Measurements from ENCODE around the gene ZCCHC24. TPM values are rescaled to one million over a fixed set of nuclear protein-coding genes. Genes with fewer than 3 reads are reported as not detected.

ZCCHC24 gene
- total RNA-seq, 1 donor from 2014 or later, result 0.52 TPM

DNA sequence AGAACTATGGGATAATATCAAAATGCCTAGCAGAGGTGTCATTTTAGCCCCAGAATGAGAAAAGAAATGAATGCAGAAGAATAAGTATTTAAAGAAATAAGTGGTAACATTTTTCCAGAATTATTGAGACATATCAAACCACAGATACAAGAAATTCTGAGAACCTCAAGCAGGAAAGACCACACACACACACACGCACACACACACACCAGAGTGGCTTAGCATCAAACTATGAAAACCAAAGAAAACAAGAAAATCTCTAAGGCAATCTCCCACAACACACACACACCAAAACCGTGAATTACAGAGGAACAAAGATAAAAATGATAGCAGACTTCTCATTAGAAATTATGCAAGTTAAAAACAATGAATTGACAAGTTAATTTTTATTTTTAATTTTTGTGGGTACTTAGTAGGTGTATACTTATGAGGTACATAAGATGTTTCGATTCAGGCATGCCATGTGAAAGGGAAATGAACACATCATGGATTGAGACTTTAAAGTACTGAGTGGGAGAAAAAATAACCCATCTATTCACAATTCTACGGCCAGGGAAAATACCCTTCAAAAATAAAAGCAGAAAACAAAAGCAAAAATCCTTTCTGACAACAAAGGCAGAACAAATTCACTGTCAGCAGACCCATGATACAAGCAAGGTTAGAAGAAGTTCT lies 83.6 kb downstream of the ZCCHC24 start:
- H3K27ac Mint-ChIP-seq, result peak overlapping the region; percentile 7
- DNase-seq (ENCODE audit: low spot score), result no peak
- peaks cover 9% of the 10 kb centered on the region for H3K4me1 Mint-ChIP-seq (ENCODE audit: low read depth)
- no peaks in the 10 kb centered on the region for H3K9me3 Mint-ChIP-seq
- H3K36me3 Mint-ChIP-seq (ENCODE audit: low read depth), result peaks cover 6% of the 10 kb centered on the region
- intact Hi-C loops (cut with micrococcal nuclease), result no loop called here
- H3K4me3 Mint-ChIP-seq, result no peak overlapping the region
- peaks cover 34% of the 10 kb centered on the region for H3K27me3 Mint-ChIP-seq (ENCODE audit: insufficient read depth)

DNA sequence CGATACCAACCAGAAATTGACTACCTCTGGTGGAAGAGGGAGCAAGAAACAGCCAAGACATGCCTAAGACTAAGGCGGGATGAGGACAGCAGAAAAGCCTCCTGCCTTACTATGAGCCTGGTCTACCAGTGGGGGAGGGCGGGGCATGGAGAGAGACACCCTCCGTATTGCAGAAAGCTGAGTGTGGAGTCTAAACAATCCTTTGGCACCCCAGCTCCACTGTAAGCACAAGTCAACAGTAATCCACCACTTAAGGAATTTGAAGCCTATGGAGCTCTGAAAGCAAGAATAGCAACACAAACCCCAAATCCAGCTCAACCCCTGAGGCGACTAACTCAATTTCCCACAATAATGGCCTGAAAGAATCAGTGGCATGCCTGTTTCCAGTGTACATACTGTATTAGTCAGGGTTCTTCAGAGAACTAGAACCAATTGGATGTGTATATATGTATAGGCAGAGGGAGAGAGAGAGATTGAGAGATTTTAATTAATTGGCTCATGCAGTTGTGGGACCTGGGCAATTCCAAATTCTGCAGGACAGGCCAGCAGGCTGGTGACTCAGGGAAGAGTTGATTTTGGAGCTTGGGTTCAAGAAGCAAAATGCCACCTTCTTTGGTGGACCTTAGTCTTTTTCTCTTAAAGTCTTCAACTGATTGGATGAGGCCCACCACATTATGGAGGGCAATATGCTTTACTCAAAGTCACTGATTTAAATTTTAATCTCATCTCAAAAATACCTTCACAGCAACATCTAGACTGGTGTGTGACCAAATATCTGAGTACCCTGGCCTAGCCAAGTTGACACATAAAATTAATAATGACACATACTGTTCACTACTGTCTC lies 84.7 kb downstream of the ZCCHC24 start:
- H3K9me3 Mint-ChIP-seq, result no peaks in the 10 kb centered on the region
- H3K4me1 Mint-ChIP-seq (ENCODE audit: low read depth), result peaks cover 16% of the 10 kb centered on the region
- peaks cover 14% of the 10 kb centered on the region for H3K36me3 Mint-ChIP-seq (ENCODE audit: low read depth)
- no peak for DNase-seq (ENCODE audit: low spot score)
- H3K27me3 Mint-ChIP-seq (ENCODE audit: insufficient read depth), result peaks cover 26% of the 10 kb centered on the region
- H3K4me3 Mint-ChIP-seq, result no peak overlapping the region
- intact Hi-C loops (cut with micrococcal nuclease), result no loop called here
- no peak overlapping the region for H3K27ac Mint-ChIP-seq

GRCh38 chr10:79359816-79360498 lies 85.5 kb downstream of the ZCCHC24 start:
- Mint-ChIP-seq H3K4me1 (ENCODE audit: low read depth) (peaks cover 23% of the 10 kb centered on the region), H3K9me3 (no peaks in the 10 kb centered on the region), H3K36me3 (ENCODE audit: low read depth) (peaks cover 22% of the 10 kb centered on the region), H3K27ac (no peak overlapping the region), H3K27me3 (ENCODE audit: insufficient read depth) (peaks cover 21% of the 10 kb centered on the region), H3K4me3 (no peak overlapping the region)
- DNase-seq (ENCODE audit: low spot score), result no peak
- intact Hi-C loops (cut with micrococcal nuclease), result no loop called here

DNA sequence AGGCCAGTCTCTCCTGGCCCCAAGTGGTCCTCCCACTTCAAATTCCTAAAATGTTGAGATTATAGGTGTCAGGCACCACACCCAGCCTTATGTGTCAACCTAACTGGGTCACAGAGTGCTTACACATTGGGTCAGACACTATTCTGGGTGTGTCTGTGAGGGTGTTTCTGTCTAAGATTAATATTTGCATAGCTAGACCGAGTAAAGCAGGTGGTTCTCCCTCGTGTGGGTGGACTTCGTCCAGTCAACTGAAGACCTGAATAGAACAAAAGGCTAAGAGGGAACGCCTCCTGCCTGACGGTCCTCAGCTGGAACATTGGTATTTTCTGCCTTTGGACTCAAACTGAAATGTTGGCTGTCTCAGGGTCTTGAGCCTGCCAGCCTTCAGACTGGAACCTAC lies 86.6 kb downstream of the ZCCHC24 start:
- Mint-ChIP-seq H3K27me3 (ENCODE audit: insufficient read depth) (peaks cover 11% of the 10 kb centered on the region), H3K4me1 (ENCODE audit: low read depth) (peaks cover 35% of the 10 kb centered on the region), H3K27ac (no peak overlapping the region), H3K4me3 (no peak overlapping the region), H3K9me3 (no peaks in the 10 kb centered on the region), H3K36me3 (ENCODE audit: low read depth) (peaks cover 32% of the 10 kb centered on the region)
- intact Hi-C loops (cut with micrococcal nuclease), result no loop called here
- no peak for DNase-seq (ENCODE audit: low spot score)

GRCh38 chr10:79357180-79357579 lies 88.2 kb downstream of the ZCCHC24 start:
- Mint-ChIP-seq H3K4me1 (ENCODE audit: low read depth) (peaks cover 49% of the 10 kb centered on the region), H3K9me3 (no peaks in the 10 kb centered on the region), H3K36me3 (ENCODE audit: low read depth) (peaks cover 42% of the 10 kb centered on the region), H3K27ac (no peak overlapping the region), H3K4me3 (no peak overlapping the region), H3K27me3 (ENCODE audit: insufficient read depth) (peaks cover 2% of the 10 kb centered on the region)
- intact Hi-C loops (cut with micrococcal nuclease), result no loop called here
- DNase-seq (ENCODE audit: low spot score), result no peak

GRCh38 chr10:79356104-79356503 lies 89.3 kb downstream of the ZCCHC24 start:
- no peak overlapping the region for H3K4me3 Mint-ChIP-seq
- peak overlapping the region; percentile 23 for H3K27ac Mint-ChIP-seq
- no peaks in the 10 kb centered on the region for H3K9me3 Mint-ChIP-seq
- H3K4me1 Mint-ChIP-seq (ENCODE audit: low read depth), result peaks cover 41% of the 10 kb centered on the region
- no peak for DNase-seq (ENCODE audit: low spot score)
- H3K27me3 Mint-ChIP-seq (ENCODE audit: insufficient read depth), result no peaks in the 10 kb centered on the region
- H3K36me3 Mint-ChIP-seq (ENCODE audit: low read depth), result peaks cover 48% of the 10 kb centered on the region
- intact Hi-C loops (cut with micrococcal nuclease), result no loop called here

GRCh38 chr10:79355420-79356017 lies 89.9 kb downstream of the ZCCHC24 start:
- Mint-ChIP-seq H3K4me1 (ENCODE audit: low read depth) (peaks cover 41% of the 10 kb centered on the region), H3K27me3 (ENCODE audit: insufficient read depth) (no peaks in the 10 kb centered on the region), H3K4me3 (no peak overlapping the region), H3K27ac (peak overlapping the region; percentile 1), H3K36me3 (ENCODE audit: low read depth) (peaks cover 48% of the 10 kb centered on the region), H3K9me3 (no peaks in the 10 kb centered on the region)
- no peak for DNase-seq (ENCODE audit: low spot score)
- intact Hi-C loops (cut with micrococcal nuclease), result no loop called here

- H3K27me3 Mint-ChIP-seq (ENCODE audit: insufficient read depth), result no peaks in the 10 kb centered on the region
- no peak for DNase-seq (ENCODE audit: low spot score)
- intact Hi-C loops (cut with micrococcal nuclease), result no loop called here
- no peak overlapping the region for H3K27ac Mint-ChIP-seq
- H3K4me1 Mint-ChIP-seq (ENCODE audit: low read depth), result peaks cover 50% of the 10 kb centered on the region
- no peaks in the 10 kb centered on the region for H3K9me3 Mint-ChIP-seq
- H3K36me3 Mint-ChIP-seq (ENCODE audit: low read depth), result peaks cover 57% of the 10 kb centered on the region
- peak overlapping the region; percentile 19 for H3K4me3 Mint-ChIP-seq
These were observed 90.8 kb downstream of the ZCCHC24 start for GRCh38 chr10:79354615-79355014.

- intact Hi-C loops (cut with micrococcal nuclease), result no loop called here
- Mint-ChIP-seq H3K27me3 (ENCODE audit: insufficient read depth) (no peaks in the 10 kb centered on the region), H3K9me3 (no peaks in the 10 kb centered on the region), H3K36me3 (ENCODE audit: low read depth) (peaks cover 61% of the 10 kb centered on the region), H3K4me1 (ENCODE audit: low read depth) (peaks cover 55% of the 10 kb centered on the region), H3K4me3 (peak overlapping the region; percentile 19), H3K27ac (no peak overlapping the region)
- DNase-seq (ENCODE audit: low spot score), result no peak
These were observed 91.3 kb downstream of the ZCCHC24 start for GRCh38 chr10:79354141-79354540.

GRCh38 chr10:79353726-79354125 lies 91.7 kb downstream of the ZCCHC24 start:
- intact Hi-C loops (cut with micrococcal nuclease), result no loop called here
- no peak for DNase-seq (ENCODE audit: low spot score)
- Mint-ChIP-seq H3K4me1 (ENCODE audit: low read depth) (peaks cover 59% of the 10 kb centered on the region), H3K27ac (no peak overlapping the region), H3K27me3 (ENCODE audit: insufficient read depth) (no peaks in the 10 kb centered on the region), H3K36me3 (ENCODE audit: low read depth) (peaks cover 64% of the 10 kb centered on the region), H3K9me3 (no peaks in the 10 kb centered on the region), H3K4me3 (peak overlapping the region; percentile 19)

DNA sequence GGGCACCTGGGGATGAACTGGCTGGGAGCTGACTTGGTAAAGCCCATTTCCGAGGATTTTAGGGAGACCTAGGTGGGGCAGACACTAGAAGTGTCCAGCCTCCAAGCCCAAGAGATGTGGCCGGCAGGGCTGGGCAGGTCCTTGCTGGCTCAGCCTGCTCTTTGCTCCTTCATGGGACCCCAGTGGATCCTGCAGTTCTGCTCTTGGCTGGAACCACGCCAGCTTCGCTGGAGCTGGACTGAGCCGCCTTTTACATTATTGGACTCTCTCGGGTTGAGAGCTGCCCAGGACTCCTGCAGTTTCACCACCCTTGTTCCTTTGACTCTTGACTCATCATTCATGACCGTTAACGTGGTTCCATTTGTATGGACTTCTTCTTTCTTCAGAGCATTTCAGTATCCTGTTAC lies 92.4 kb downstream of the ZCCHC24 start:
- Mint-ChIP-seq H3K9me3 (no peaks in the 10 kb centered on the region), H3K27ac (no peak overlapping the region), H3K27me3 (ENCODE audit: insufficient read depth) (no peaks in the 10 kb centered on the region), H3K36me3 (ENCODE audit: low read depth) (peaks cover 71% of the 10 kb centered on the region), H3K4me1 (ENCODE audit: low read depth) (peaks cover 66% of the 10 kb centered on the region), H3K4me3 (no peak overlapping the region)
- DNase-seq (ENCODE audit: low spot score), result no peak
- intact Hi-C loops (cut with micrococcal nuclease), result no loop called here

DNA sequence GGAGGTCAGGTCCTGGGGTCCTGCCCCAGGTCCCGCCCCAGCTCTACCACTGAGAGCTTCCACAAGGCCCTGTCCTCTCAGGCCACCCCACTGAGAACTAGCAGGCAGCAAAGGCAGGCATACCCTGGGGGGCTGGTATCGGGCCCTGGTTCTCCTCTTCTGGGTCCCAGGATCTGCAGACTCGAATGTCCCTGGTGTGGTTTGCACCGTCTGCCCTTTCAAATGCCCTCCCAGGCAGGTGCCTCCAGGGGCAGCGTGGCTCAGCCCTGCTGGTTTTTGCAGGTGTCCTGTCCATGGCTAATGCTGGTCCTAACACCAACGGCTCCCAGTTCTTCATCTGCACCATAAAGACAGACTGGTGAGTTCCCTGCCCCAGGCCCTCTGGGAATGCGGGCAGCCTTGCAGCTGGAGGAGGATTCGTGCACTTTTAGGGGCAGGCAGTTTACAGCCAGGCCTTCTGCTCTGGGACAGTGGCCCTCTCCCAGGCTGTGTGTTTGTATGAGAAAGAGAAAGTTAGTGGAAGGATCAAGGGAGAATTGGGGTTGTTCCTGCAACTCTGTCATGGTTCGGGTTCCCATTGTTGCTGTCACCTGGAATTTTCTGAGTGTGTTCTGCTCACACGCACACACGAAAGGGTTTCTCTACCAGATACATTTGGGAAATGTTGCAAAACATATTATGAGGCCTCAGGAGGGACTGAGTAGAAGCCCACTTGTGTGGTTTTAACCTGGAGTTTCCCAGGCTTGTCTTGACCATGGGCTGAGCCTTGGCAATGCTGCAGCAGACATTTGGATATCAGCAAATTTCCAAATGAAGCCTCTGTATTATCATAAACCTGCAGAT lies 93.2 kb downstream of the ZCCHC24 start:
- DNase-seq (ENCODE audit: low spot score), result no peak
- Mint-ChIP-seq H3K27ac (peak overlapping the region; percentile 38), H3K4me1 (ENCODE audit: low read depth) (peaks cover 66% of the 10 kb centered on the region), H3K36me3 (ENCODE audit: low read depth) (peaks cover 71% of the 10 kb centered on the region), H3K27me3 (ENCODE audit: insufficient read depth) (no peaks in the 10 kb centered on the region), H3K9me3 (no peaks in the 10 kb centered on the region), H3K4me3 (no peak overlapping the region)
- intact Hi-C loops (cut with micrococcal nuclease), result no loop called here

All from activated T-helper 1 cell treated with anti-CD3 and anti-CD28 coated beads, Interleukin-12 subunit alpha, Interleukin-12 subunit beta, Interleukin-2, Interleukin-4 antibody, amounts not matched to agents 30 ng/mL and 10 ng/mL and 1 ng/mL, durations not matched to agents 14 hours and 24 hours and 36 hours (primary cell).